Natural killer cell (primary cell): ENCODE measurements around the gene CYP26A1. TPM values are rescaled to one million over a fixed set of nuclear protein-coding genes. Genes with fewer than 3 reads are reported as not detected.
A peak's percentile ranks its signal among the peaks of the same experiment; 100 is the strongest.

Experiments
- ATAC-seq, 3 donors: fragments of 150-1000 bp in 2 of 3; fragments of 200-7000 bp in 1 of 3; cut with Tn5 transposase; 1 replicate in 1 of 3; 2 replicates in 2 of 3; pipeline ENCODE4 v1.10.0; 2021; ENCODE audit warnings: mild to moderate bottlenecking in 2 of 3, moderate library complexity in 2 of 3
- DNase-seq, 2 donors: peaks; one replicate each; pipeline versions ENCODE4 v3.0.0 to v3.0.0-alpha.2; 2013 to 2021; ENCODE audit warnings: mixed read lengths in 1 of 2
- H3K27ac ChIP-seq: one replicate; pipeline ENCODE4 v1.5.1; 2013; ENCODE audit warnings: mild to moderate bottlenecking, low read length
- H3K27me3 ChIP-seq: one replicate; pipeline ENCODE4 v1.6.1; 2013; ENCODE audit warnings: low read length; ENCODE audit not compliant: control insufficient read depth, insufficient read depth
- H3K36me3 ChIP-seq: one replicate; pipeline ENCODE4 v1.6.1; 2013; ENCODE audit warnings: low read length; ENCODE audit not compliant: control insufficient read depth, insufficient read depth
- H3K4me1 ChIP-seq: one replicate; pipeline ENCODE4 v1.6.1; 2013; ENCODE audit warnings: low read length; ENCODE audit not compliant: control insufficient read depth, insufficient read depth
- H3K4me3 ChIP-seq: one replicate; pipeline ENCODE4 v1.5.1; 2013; ENCODE audit warnings: low read length
- H3K9me3 ChIP-seq: one replicate; pipeline ENCODE4 v1.6.1; 2013; ENCODE audit warnings: low read length; ENCODE audit not compliant: control insufficient read depth, insufficient read depth
- H3K27ac Mint-ChIP-seq, 2 donors: one replicate each; pipeline ENCODE4 v1.8.0; 2022; ENCODE audit warnings: mild to moderate bottlenecking in 2 of 2, mixed read lengths in 2 of 2, moderate library complexity in 1 of 2
- H3K27me3 Mint-ChIP-seq, 2 donors: one replicate each; pipeline ENCODE4 v1.8.0; 2022; ENCODE audit warnings: low read depth in 2 of 2, mixed read lengths in 2 of 2
- H3K36me3 Mint-ChIP-seq: one replicate; pipeline ENCODE4 v1.8.0; 2022; ENCODE audit warnings: mixed read lengths
- H3K4me1 Mint-ChIP-seq, 2 donors: one replicate each; pipeline ENCODE4 v1.8.0; 2022; ENCODE audit warnings: mixed read lengths in 2 of 2
- H3K4me3 Mint-ChIP-seq: one replicate; pipeline ENCODE4 v1.8.0; 2022; ENCODE audit warnings: mild to moderate bottlenecking, moderate library complexity, mixed read lengths
- H3K9me3 Mint-ChIP-seq, 2 donors: one replicate each; pipeline ENCODE4 v1.8.0; 2022; ENCODE audit warnings: mixed read lengths in 2 of 2
- CTCF ChIP-seq: fragments of 200-600 bp; IDR thresholded peaks from one replicate; pipeline ENCODE4 v1.8.0; 2022; ENCODE audit warnings: antibody characterized with exemption
- WGBS: methylation state at CpG from one replicate; pipeline ENCODE4 v1.1.7; 2013; ENCODE audit warnings: missing lambda C conversion rate; ENCODE audit not compliant: insufficient coverage; 5-methylcytosine and 5-hydroxymethylcytosine counted together
- intact Hi-C: fragments of 100-400 bp; cut with micrococcal nuclease; formaldehyde crosslinking; loops from one replicate; pipeline ENCODE4 v1.14.2; 2022
- total RNA-seq, 4 donors: library from RNA; stranded (reverse); fragments of 120-200 nt in 1 of 4; gene quantifications; one replicate each; pipeline versions ENCODE4 v1.2.3 to v1.2.4, GENCODE V29; 2013 to 2022

Gene CYP26A1
- total RNA-seq, 3 donors from 2014 or later (not counting 1 experiment from before 2014, with no cell fraction given) = not detected

- no peak overlapping the region for H3K27ac ChIP-seq
- H3K36me3 Mint-ChIP-seq = no peaks in the 10 kb centered on the region
- no peak overlapping the region for H3K4me3 Mint-ChIP-seq
- peaks cover 21% of the 10 kb centered on the region for H3K4me1 ChIP-seq
- H3K4me3 ChIP-seq = no peak overlapping the region
- no peaks in the 10 kb centered on the region for H3K36me3 ChIP-seq
- no peaks in the 10 kb centered on the region for H3K9me3 ChIP-seq
- H3K27ac Mint-ChIP-seq = no peak overlapping the region
- no peak for TF ChIP-seq CTCF
- no peaks in the 10 kb centered on the region for H3K9me3 Mint-ChIP-seq
- H3K4me1 Mint-ChIP-seq = peaks cover 9 to 12% of the 10 kb centered on the region in 2 donors
- intact Hi-C loops = no loop called here
- DNase-seq = no peak
- no peak for ATAC-seq
- peaks cover 23 to 58% of the 10 kb centered on the region in 2 donors for H3K27me3 Mint-ChIP-seq
- H3K27me3 ChIP-seq = peaks cover 11% of the 10 kb centered on the region
- 92% methylated on average over 5 of the region's 5 CpGs for WGBS
Observed at GRCh38 chr10:93077860-93078337, 4.2 kb downstream of the CYP26A1 start.

- DNase-seq (no peak), ATAC-seq (no peak)
- Mint-ChIP-seq H3K4me3 (no peak overlapping the region), H3K4me1 (peaks cover 5% of the 10 kb centered on the region in 2 donors), H3K27me3 (peaks cover 18 to 52% of the 10 kb centered on the region in 2 donors), H3K27ac (no peak overlapping the region), H3K36me3 (no peaks in the 10 kb centered on the region), H3K9me3 (no peaks in the 10 kb centered on the region)
- intact Hi-C loops = loop anchor here (5.0 kb wide), 1 partner anchor 432 kb away; no protein-coding TSS in a partner anchor
- H3K4me1 ChIP-seq = peaks cover 8% of the 10 kb centered on the region
- no peak for TF ChIP-seq CTCF
- H3K36me3 ChIP-seq = no peaks in the 10 kb centered on the region
- H3K27ac ChIP-seq = no peak overlapping the region
- no peak overlapping the region for H3K4me3 ChIP-seq
- peaks cover 7% of the 10 kb centered on the region for H3K27me3 ChIP-seq
- 67% methylated on average over 8 of the region's 9 CpGs for WGBS
- no peaks in the 10 kb centered on the region for H3K9me3 ChIP-seq
Observed at GRCh38 chr10:93079663-93080349, 6.1 kb downstream of the CYP26A1 start.

- Mint-ChIP-seq H3K4me1 (peaks cover 4 to 5% of the 10 kb centered on the region in 2 donors), H3K4me3 (no peak overlapping the region), H3K27me3 (peaks cover 18 to 52% of the 10 kb centered on the region in 2 donors), H3K9me3 (no peaks in the 10 kb centered on the region), H3K36me3 (no peaks in the 10 kb centered on the region), H3K27ac (no peak overlapping the region)
- DNase-seq (peak in 1 of 2 donors; percentile 69), ATAC-seq (peak; percentile 58 to 81 (median 69))
- no peaks in the 10 kb centered on the region for H3K9me3 ChIP-seq
- intact Hi-C loops = loop anchor here (5.0 kb wide), 1 partner anchor 432 kb away; no protein-coding TSS in a partner anchor
- WGBS = 57% methylated on average over 22 of the region's 22 CpGs
- no peaks in the 10 kb centered on the region for H3K36me3 ChIP-seq
- peaks cover 3% of the 10 kb centered on the region for H3K27me3 ChIP-seq
- no peak overlapping the region for H3K27ac ChIP-seq
- peak; percentile 66 for TF ChIP-seq CTCF
- H3K4me3 ChIP-seq = no peak overlapping the region
- peaks cover 3% of the 10 kb centered on the region for H3K4me1 ChIP-seq
Observed at GRCh38 chr10:93080350-93081046, 6.8 kb downstream of the CYP26A1 start.
